ENCODE data around the gene PCF11.
"Not testable (repeated sequence)": the region's sequence is repeated elsewhere in the genome, so short reads cannot be mapped to it uniquely, and the experiment has no call there.

PCF11 gene

DNA sequence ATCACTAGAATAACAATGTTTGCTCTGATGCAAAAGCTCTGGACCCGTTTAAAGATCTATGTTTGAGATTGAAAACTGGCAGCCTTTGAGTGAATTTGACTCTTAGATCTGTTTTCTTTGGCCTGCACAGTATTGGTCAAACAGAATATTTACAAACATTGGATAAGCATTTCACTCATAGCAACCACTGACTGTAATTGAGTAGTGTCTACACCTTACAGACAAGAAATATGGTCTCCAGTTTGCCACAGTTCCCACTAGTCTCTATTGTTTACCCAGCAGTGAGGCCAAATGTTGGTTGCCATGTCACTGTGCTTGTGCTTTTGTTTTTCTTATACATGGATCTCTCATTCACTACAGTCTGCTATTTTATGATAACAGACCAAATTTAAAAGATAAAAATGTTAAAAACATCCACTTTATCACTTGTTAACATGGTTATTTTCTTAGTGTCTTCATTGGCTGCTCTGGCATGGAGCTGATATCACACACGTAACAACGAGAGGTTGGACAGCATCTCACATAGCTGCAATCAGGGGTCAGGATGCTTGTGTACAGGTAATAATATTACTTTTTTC, 48.8 kb downstream of the PCF11 start:
- Histone ChIP-seq H3K4me3 (ENCODE audit: low read length in 2 of 2) (no peak overlapping the region), H3K36me3 (ENCODE audit: control insufficient read depth in 2 of 2, insufficient read depth in 2 of 2, low read length in 2 of 2) (peaks cover 2 to 20% of the 10 kb centered on the region in 2 donors), H3K27me3 (ENCODE audit: control insufficient read depth in 2 of 2, insufficient read depth in 2 of 2, low read length in 2 of 2) (no peaks in the 10 kb centered on the region), H3K27ac (ENCODE audit: low read depth in 2 of 2, low read length in 2 of 2) (no peak overlapping the region), H3K9me3 (ENCODE audit: control insufficient read depth in 2 of 2, low read length in 2 of 2) (no peaks in the 10 kb centered on the region), H3K9ac (ENCODE audit: low read depth in 1 of 2, low read length in 2 of 2) (no peak overlapping the region), H3K4me1 (ENCODE audit: control insufficient read depth in 2 of 2, insufficient read depth in 2 of 2, low read length in 2 of 2) (no peaks in the 10 kb centered on the region)

DNA sequence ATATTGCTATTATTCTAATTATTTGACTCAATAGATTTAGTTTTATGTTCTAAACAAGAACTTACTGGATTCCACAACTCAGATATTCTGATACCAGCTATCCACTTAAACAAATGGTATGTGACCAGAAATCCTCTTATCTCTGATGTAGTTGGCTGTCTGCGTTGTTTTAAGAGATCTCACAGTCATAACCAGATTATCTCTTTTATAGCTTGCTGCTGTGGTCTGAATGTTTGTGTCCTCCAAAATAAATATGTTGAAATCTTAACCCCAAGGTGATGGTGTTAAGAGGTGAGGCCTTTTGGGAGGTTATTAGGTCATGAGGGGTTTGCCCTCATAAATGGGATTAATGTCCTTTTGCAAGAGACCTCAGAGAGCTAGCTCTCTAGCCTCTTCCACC, 49.3 kb downstream of the PCF11 start:
- Histone ChIP-seq H3K4me1 (ENCODE audit: control insufficient read depth in 2 of 2, insufficient read depth in 2 of 2, low read length in 2 of 2) (no peaks in the 10 kb centered on the region), H3K27ac (ENCODE audit: low read depth in 2 of 2, low read length in 2 of 2) (no peak overlapping the region), H3K4me3 (ENCODE audit: low read length in 2 of 2) (no peak overlapping the region), H3K27me3 (ENCODE audit: control insufficient read depth in 2 of 2, insufficient read depth in 2 of 2, low read length in 2 of 2) (no peaks in the 10 kb centered on the region), H3K9ac (ENCODE audit: low read depth in 1 of 2, low read length in 2 of 2) (no peak overlapping the region), H3K9me3 (ENCODE audit: control insufficient read depth in 2 of 2, low read length in 2 of 2) (no peaks in the 10 kb centered on the region), H3K36me3 (ENCODE audit: control insufficient read depth in 2 of 2, insufficient read depth in 2 of 2, low read length in 2 of 2) (peaks cover 0 to 20% of the 10 kb centered on the region in 2 donors)

DNA sequence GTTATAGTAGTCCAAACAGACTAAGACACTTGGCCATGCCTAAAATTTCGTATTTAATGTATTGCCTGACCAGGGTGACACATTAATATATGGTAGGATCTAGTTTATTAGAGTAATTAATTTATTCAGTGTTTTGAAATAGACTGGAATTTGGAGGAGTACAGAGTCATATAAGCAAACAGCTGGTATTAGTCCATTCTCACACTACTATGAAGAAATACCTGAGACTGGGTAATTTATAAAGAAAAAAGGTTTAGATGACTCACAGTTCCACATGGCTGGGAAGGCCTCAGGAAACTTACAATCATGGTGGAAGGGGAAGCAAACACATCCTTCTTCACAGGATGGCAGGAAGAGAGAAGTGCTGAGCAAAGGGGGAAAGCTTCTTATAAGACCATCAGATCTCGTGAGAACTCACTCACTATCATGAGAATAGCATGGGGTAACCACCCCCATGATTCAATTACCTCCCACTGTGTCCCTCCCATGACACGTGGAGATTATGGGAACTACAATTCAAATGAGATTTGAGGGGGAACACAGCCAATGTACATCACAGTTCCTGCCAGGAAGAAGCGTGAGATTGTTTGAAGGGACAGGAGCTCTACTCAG, 49.9 kb downstream of the PCF11 start:
- H3K9ac ChIP-seq (ENCODE audit: low read depth in 1 of 2, low read length in 2 of 2); H3K27ac ChIP-seq (ENCODE audit: low read depth in 2 of 2, low read length in 2 of 2); H3K27me3 ChIP-seq (ENCODE audit: control insufficient read depth in 2 of 2, insufficient read depth in 2 of 2, low read length in 2 of 2); H3K4me3 ChIP-seq (ENCODE audit: low read length in 2 of 2); H3K9me3 ChIP-seq (ENCODE audit: control insufficient read depth in 2 of 2, low read length in 2 of 2); H3K4me1 ChIP-seq (ENCODE audit: control insufficient read depth in 2 of 2, insufficient read depth in 2 of 2, low read length in 2 of 2): not testable (repeated sequence)
- H3K36me3 ChIP-seq (ENCODE audit: control insufficient read depth in 2 of 2, insufficient read depth in 2 of 2, low read length in 2 of 2): peaks cover 4 to 20% of the 10 kb centered on the region in 2 donors

DNA sequence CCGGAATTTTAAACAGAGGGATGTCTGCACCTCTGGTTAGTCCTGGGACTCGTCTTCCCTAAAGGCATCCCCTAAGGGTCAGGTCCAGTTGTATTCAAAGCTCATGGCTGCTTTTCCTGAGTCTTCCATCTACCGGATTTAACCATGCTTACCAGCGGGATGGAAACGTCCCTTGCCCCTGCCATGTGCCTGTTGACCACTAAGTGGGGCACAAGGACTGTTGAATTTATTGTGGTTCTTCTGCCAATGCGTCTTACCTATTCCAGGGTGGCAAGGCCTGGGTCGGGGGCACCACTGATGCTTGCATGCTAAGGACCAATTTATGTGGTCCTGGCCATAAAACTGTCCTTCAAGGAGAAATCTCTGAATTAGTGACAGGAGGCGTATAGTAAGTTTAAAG, 62.2 kb downstream of the PCF11 start:
- H3K36me3 ChIP-seq (ENCODE audit: control insufficient read depth in 2 of 2, insufficient read depth in 2 of 2, low read length in 2 of 2): no peaks in the 10 kb centered on the region
- no peak overlapping the region for H3K27ac ChIP-seq (ENCODE audit: low read depth in 2 of 2, low read length in 2 of 2)
- H3K9me3 ChIP-seq (ENCODE audit: control insufficient read depth in 2 of 2, low read length in 2 of 2): no peaks in the 10 kb centered on the region
- H3K27me3 ChIP-seq (ENCODE audit: control insufficient read depth in 2 of 2, insufficient read depth in 2 of 2, low read length in 2 of 2): no peaks in the 10 kb centered on the region
- H3K4me3 ChIP-seq (ENCODE audit: low read length in 2 of 2): no peak overlapping the region
- no peak overlapping the region for H3K9ac ChIP-seq (ENCODE audit: low read depth in 1 of 2, low read length in 2 of 2)
- H3K4me1 ChIP-seq (ENCODE audit: control insufficient read depth in 2 of 2, insufficient read depth in 2 of 2, low read length in 2 of 2): no peaks in the 10 kb centered on the region

DNA sequence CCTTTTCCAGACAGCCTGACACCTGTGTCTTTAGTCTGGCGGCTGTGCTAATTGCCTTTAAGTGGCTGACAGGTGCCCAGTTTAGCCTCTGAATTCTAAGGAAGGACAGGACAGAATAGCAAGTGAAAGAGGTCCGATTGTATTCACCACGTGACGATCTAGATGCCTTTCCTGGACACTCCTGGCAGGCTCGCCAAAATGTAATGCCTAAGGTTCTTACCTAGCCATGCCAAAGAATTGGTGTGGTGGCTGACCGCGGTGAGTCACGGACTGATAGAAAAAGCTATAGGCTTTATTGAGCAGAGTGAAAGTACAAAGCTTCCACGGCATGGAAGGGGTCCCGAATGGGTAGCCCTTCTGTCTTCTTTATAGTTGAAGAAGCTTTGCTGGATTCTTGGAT, 63.3 kb downstream of the PCF11 start:
- Histone ChIP-seq H3K27ac (ENCODE audit: low read depth in 2 of 2, low read length in 2 of 2) (no peak overlapping the region), H3K4me3 (ENCODE audit: low read length in 2 of 2) (no peak overlapping the region), H3K9me3 (ENCODE audit: control insufficient read depth in 2 of 2, low read length in 2 of 2) (no peaks in the 10 kb centered on the region), H3K36me3 (ENCODE audit: control insufficient read depth in 2 of 2, insufficient read depth in 2 of 2, low read length in 2 of 2) (no peaks in the 10 kb centered on the region), H3K9ac (ENCODE audit: low read depth in 1 of 2, low read length in 2 of 2) (no peak overlapping the region), H3K27me3 (ENCODE audit: control insufficient read depth in 2 of 2, insufficient read depth in 2 of 2, low read length in 2 of 2) (no peaks in the 10 kb centered on the region), H3K4me1 (ENCODE audit: control insufficient read depth in 2 of 2, insufficient read depth in 2 of 2, low read length in 2 of 2) (no peaks in the 10 kb centered on the region)

DNA sequence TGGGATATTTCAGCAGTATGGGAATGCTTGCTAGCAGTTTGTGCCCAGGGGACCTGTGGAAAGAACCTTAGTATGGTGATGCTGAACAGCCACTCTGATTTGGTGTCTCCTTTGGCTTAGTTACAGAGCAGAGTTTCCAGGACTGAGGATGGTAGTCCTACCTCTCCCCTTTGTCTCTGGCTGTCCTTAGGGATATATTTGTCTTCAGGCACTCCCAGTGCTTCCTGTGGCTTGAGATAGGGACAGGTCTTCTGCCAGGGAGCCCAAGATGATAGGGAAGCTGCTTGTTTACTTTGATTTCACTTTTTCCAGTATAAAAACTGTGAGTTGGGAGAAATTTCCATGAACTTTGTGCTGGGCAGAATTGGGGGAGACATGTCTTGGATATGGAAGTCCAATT, 64.8 kb downstream of the PCF11 start:
- Histone ChIP-seq H3K4me1 (ENCODE audit: control insufficient read depth in 2 of 2, insufficient read depth in 2 of 2, low read length in 2 of 2) (no peaks in the 10 kb centered on the region), H3K36me3 (ENCODE audit: control insufficient read depth in 2 of 2, insufficient read depth in 2 of 2, low read length in 2 of 2) (peaks cover 0 to 2% of the 10 kb centered on the region in 2 donors), H3K4me3 (ENCODE audit: low read length in 2 of 2) (no peak overlapping the region), H3K27ac (ENCODE audit: low read depth in 2 of 2, low read length in 2 of 2) (no peak overlapping the region), H3K27me3 (ENCODE audit: control insufficient read depth in 2 of 2, insufficient read depth in 2 of 2, low read length in 2 of 2) (no peaks in the 10 kb centered on the region), H3K9me3 (ENCODE audit: control insufficient read depth in 2 of 2, low read length in 2 of 2) (no peaks in the 10 kb centered on the region), H3K9ac (ENCODE audit: low read depth in 1 of 2, low read length in 2 of 2) (no peak overlapping the region)

DNA sequence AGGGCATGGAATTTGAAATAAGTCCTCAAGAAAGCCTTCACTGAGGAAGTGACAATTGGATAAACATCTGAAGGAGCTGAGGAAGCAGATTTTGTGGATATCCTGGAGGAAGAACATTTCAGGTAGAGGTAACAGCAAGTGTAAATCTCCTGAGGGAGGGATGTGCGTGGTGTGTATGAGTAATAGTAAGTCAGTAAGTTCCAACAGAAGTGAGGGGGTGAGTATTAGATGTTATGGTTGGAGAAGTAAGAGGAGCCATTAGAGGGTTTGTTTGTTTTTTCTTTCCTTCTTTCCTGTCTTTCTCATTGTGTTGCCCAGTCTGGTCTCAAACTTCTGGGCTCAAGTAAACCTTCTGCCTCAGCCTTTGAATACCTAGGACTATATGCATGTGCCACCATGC, 65.6 kb downstream of the PCF11 start:
- Histone ChIP-seq H3K9me3 (ENCODE audit: control insufficient read depth in 2 of 2, low read length in 2 of 2) (no peaks in the 10 kb centered on the region), H3K4me3 (ENCODE audit: low read length in 2 of 2) (no peak overlapping the region), H3K27me3 (ENCODE audit: control insufficient read depth in 2 of 2, insufficient read depth in 2 of 2, low read length in 2 of 2) (no peaks in the 10 kb centered on the region), H3K36me3 (ENCODE audit: control insufficient read depth in 2 of 2, insufficient read depth in 2 of 2, low read length in 2 of 2) (peaks cover 0 to 2% of the 10 kb centered on the region in 2 donors), H3K27ac (ENCODE audit: low read depth in 2 of 2, low read length in 2 of 2) (no peak overlapping the region), H3K4me1 (ENCODE audit: control insufficient read depth in 2 of 2, insufficient read depth in 2 of 2, low read length in 2 of 2) (no peaks in the 10 kb centered on the region), H3K9ac (ENCODE audit: low read depth in 1 of 2, low read length in 2 of 2) (no peak overlapping the region)

DNA sequence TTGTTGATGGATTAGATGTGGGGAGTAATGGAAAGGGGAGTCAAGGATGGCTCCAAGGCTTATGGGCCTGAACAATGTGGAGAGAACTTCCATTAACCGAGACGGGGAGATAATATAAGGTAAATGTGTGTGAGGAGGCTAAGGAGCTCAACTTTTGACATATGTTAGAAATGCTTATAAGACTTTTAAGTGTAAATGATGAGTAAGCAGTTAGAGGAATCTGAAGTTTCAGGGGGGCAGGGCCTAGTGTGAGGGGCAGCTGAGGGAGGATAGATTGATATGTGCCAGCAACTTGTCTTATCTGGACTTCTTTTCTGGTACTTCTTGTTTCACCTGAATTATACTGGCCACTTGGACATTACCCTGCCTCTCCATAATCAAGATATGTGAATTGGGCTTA, 66.5 kb downstream of the PCF11 start:
- Histone ChIP-seq H3K4me3 (ENCODE audit: low read length in 2 of 2) (no peak overlapping the region), H3K36me3 (ENCODE audit: control insufficient read depth in 2 of 2, insufficient read depth in 2 of 2, low read length in 2 of 2) (peaks cover 0 to 2% of the 10 kb centered on the region in 2 donors), H3K4me1 (ENCODE audit: control insufficient read depth in 2 of 2, insufficient read depth in 2 of 2, low read length in 2 of 2) (no peaks in the 10 kb centered on the region), H3K9me3 (ENCODE audit: control insufficient read depth in 2 of 2, low read length in 2 of 2) (no peaks in the 10 kb centered on the region), H3K9ac (ENCODE audit: low read depth in 1 of 2, low read length in 2 of 2) (no peak overlapping the region), H3K27me3 (ENCODE audit: control insufficient read depth in 2 of 2, insufficient read depth in 2 of 2, low read length in 2 of 2) (no peaks in the 10 kb centered on the region), H3K27ac (ENCODE audit: low read depth in 2 of 2, low read length in 2 of 2) (no peak overlapping the region)

DNA sequence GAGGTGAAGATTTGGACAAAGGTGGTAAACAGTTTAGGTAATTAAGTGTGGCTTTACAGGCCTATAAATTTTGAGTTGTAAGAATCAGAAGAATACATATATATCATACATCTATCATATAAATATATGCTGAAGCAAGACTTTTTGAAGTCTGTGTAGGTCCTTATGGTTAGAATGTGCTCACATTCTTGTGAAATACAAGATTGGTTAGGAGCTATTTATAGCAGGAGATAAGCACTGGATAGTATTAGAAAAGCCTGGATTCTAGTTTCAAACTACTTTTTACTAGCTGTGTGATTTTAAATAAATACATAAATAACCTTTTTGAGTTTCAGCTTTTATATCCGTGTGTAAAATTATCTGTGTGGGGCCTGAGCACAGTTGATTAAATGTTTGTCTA, 78.9 kb downstream of the PCF11 start:
- Histone ChIP-seq H3K9me3 (ENCODE audit: control insufficient read depth in 2 of 2, low read length in 2 of 2) (no peaks in the 10 kb centered on the region), H3K36me3 (ENCODE audit: control insufficient read depth in 2 of 2, insufficient read depth in 2 of 2, low read length in 2 of 2) (no peaks in the 10 kb centered on the region), H3K27ac (ENCODE audit: low read depth in 2 of 2, low read length in 2 of 2) (no peak overlapping the region), H3K27me3 (ENCODE audit: control insufficient read depth in 2 of 2, insufficient read depth in 2 of 2, low read length in 2 of 2) (no peaks in the 10 kb centered on the region), H3K4me1 (ENCODE audit: control insufficient read depth in 2 of 2, insufficient read depth in 2 of 2, low read length in 2 of 2) (no peaks in the 10 kb centered on the region), H3K9ac (ENCODE audit: low read depth in 1 of 2, low read length in 2 of 2) (no peak overlapping the region), H3K4me3 (ENCODE audit: low read length in 2 of 2) (no peak overlapping the region)
